Kidney (tissue), 14 donors: ENCODE measurements around the gene CCDC136. TPM values are rescaled to one million over a fixed set of nuclear protein-coding genes. Genes with fewer than 3 reads are reported as not detected.

Experiments used
- DNase-seq, 5 donors: peaks; one replicate each; pipeline ENCODE4 v3.0.0-alpha.2; 2013 to 2020
- FAIRE-seq: peaks from 2 replicates; lab custom pipeline; 2012; peaks lifted over from hg19 to GRCh38; lab: Jason Lieb, UNC
- H3K27ac ChIP-seq, 2 donors: one replicate each; pipeline ENCODE4 v1.7.0; 2013; ENCODE audit warnings: low read depth in 2 of 2, low read length in 2 of 2, inconsistent platforms in 1 of 2
- H3K27me3 ChIP-seq: one replicate; pipeline ENCODE4 v1.7.1; 2013; ENCODE audit warnings: low read length, inconsistent platforms; ENCODE audit not compliant: control insufficient read depth, insufficient read depth
- H3K36me3 ChIP-seq, 3 donors: one replicate each; pipeline versions ENCODE4 v1.7.0 to v1.7.1; 2013; ENCODE audit warnings: low read length in 3 of 3, control low read depth in 1 of 3, inconsistent platforms in 1 of 3; ENCODE audit not compliant: insufficient read depth in 3 of 3, control insufficient read depth in 2 of 3
- H3K4me1 ChIP-seq, 3 donors: one replicate each; pipeline versions ENCODE4 v1.7.0 to v1.7.1; 2013; ENCODE audit warnings: low read length in 3 of 3, inconsistent platforms in 1 of 3, low read depth in 1 of 3; ENCODE audit not compliant: control insufficient read depth in 2 of 3, insufficient read depth in 2 of 3
- H3K4me3 ChIP-seq, 3 donors: one replicate each; pipeline versions ENCODE4 v1.7.0 to v1.8.1; 2013; ENCODE audit warnings: low read length in 3 of 3, control low read depth in 1 of 3, inconsistent platforms in 1 of 3
- H3K9ac ChIP-seq, 3 donors: one replicate each; pipeline versions ENCODE4 v1.7.0 to v1.7.1; 2013; ENCODE audit warnings: low read length in 3 of 3, control low read depth in 1 of 3, inconsistent platforms in 1 of 3
- H3K9me3 ChIP-seq, 3 donors: one replicate each; pipeline versions ENCODE4 v1.7.0 to v1.7.1; 2013; ENCODE audit warnings: low read length in 3 of 3, control low read depth in 1 of 3, inconsistent platforms in 1 of 3; ENCODE audit not compliant: control insufficient read depth in 2 of 3, insufficient read depth in 1 of 3
- intact Hi-C: fragments of 100-400 bp; cut with DNase I; formaldehyde crosslinking; loops from one replicate; pipeline ENCODE4 v1.11.1; 2022
- polyA plus RNA-seq: library from polyadenylated mRNA; stranded (reverse); fragments of 350-450 nt; fragmentation: Illumina TruSeq; extraction: RNeasy Lipid Tissue Mini Kit (QIAGEN cat#74804); gene quantifications from one replicate; pipeline ENCODE4 v1.2.3, GENCODE V29; 2014; ENCODE audit warnings: low read depth, low replicate concordance; ENCODE audit not compliant: insufficient read depth
- total RNA-seq: library from RNA; stranded (reverse); fragmentation: NEBNext Ultra II Directional; extraction: Animal tissue kit (Norgen Biotek cat#: 25700); gene quantifications from one replicate; pipeline ENCODE4 v1.2.1, GENCODE V29; 2021
- TF ChIP-seq, protein P1 (sequence below): IDR thresholded peaks from 3 replicates; pipeline ENCODE4 v1.5.1; 2012; ENCODE audit warnings: mild to moderate bottlenecking, moderate library complexity, borderline replicate concordance; ENCODE audit not compliant: insufficient read depth; ENCODE audit errors: extremely low read depth
- donor health status: control.
- donor health status: control.
- donor health status: control.
- donor health status: control.
- donor health status: control.
- donor health status: DM: yes; HTN: yes; CAD: no.
- donor health status: Normal renal cell carcinoma (clear cell type).

The CCDC136 gene
- total and polyA plus RNA-seq, 2 donors from 2014 or later = 1.4 to 4.2 TPM

DNA sequence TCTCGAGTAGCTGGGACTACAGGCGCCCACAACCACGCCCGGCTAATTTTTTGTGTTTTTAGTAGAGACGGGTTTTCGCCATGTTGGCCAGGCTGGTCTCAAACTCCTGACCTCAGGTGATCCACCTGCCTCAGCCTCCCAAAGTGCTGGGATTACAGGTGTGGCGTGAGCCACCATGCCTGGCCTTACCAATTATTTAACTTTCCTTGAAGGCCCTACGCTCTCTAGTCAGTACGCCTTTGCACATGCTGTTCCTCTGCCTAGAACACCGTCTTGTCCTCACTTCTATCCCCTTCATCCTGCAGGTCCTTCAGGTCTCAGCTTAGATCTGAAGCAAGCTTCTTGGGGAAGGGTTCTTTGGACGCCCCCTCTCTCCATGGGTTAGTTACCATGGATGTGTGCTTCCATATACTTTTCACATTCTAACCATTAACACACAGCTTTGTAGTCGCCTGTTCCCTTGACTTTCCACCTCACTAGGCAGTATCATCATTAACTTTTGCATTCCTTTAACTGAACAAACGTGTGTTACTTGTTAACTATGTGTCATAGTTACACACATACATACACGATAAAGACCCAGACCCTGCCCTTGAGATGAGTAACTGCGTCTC is 70.3 kb downstream of the CCDC136 start:
- peaks cover 0 to 14% (median 0%) of the 10 kb centered on the region in 3 donors for H3K36me3 ChIP-seq
- TF ChIP-seq, protein P1, sequence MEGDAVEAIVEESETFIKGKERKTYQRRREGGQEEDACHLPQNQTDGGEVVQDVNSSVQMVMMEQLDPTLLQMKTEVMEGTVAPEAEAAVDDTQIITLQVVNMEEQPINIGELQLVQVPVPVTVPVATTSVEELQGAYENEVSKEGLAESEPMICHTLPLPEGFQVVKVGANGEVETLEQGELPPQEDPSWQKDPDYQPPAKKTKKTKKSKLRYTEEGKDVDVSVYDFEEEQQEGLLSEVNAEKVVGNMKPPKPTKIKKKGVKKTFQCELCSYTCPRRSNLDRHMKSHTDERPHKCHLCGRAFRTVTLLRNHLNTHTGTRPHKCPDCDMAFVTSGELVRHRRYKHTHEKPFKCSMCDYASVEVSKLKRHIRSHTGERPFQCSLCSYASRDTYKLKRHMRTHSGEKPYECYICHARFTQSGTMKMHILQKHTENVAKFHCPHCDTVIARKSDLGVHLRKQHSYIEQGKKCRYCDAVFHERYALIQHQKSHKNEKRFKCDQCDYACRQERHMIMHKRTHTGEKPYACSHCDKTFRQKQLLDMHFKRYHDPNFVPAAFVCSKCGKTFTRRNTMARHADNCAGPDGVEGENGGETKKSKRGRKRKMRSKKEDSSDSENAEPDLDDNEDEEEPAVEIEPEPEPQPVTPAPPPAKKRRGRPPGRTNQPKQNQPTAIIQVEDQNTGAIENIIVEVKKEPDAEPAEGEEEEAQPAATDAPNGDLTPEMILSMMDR = no peak
- no peaks in the 10 kb centered on the region for H3K27me3 ChIP-seq
- intact Hi-C loops = no loop called here
- H3K27ac ChIP-seq = peak overlapping the region; percentile 40 to 64
- H3K4me3 ChIP-seq = peak overlapping the region; percentile 74 to 99 (median 92)
- H3K9me3 ChIP-seq = no peaks in the 10 kb centered on the region
- peak overlapping the region; percentile 48 to 71 (median 54) for H3K9ac ChIP-seq
- FAIRE-seq = no peak
- no peak for DNase-seq
- peaks cover 0 to 15% (median 7%) of the 10 kb centered on the region in 3 donors for H3K4me1 ChIP-seq

- H3K9me3 ChIP-seq = no peaks in the 10 kb centered on the region
- H3K4me1 ChIP-seq = peaks cover 0 to 15% (median 7%) of the 10 kb centered on the region in 3 donors
- H3K36me3 ChIP-seq = peaks cover 0 to 16% (median 0%) of the 10 kb centered on the region in 3 donors
- peak within 1 kb of the TSS; percentile 80 to 99 (median 83) for H3K9ac ChIP-seq
- H3K4me3 ChIP-seq = peak within 1 kb of the TSS; percentile 81 to 99 (median 92)
- intact Hi-C loops = no loop called here
- DNase-seq (peak; percentile 99), FAIRE-seq (no peak)
- peak within 1 kb of the TSS; percentile 94 to 95 for H3K27ac ChIP-seq
- H3K27me3 ChIP-seq = no peaks in the 10 kb centered on the region
- TF ChIP-seq, protein P1 = no peak
Observed at GRCh38 chr7:128862571-128863432, 71.0 kb downstream of the CCDC136 start, which contains the start of gene ATP6V1F. Gene ATP6V1F, plus strand, starts transcription at chr7:128862856. Its CDS starts 49 bp downstream, at chr7:128862905.

GRCh38 chr7:128863433-128863989 is 71.7 kb downstream of the CCDC136 start:
- intact Hi-C loops = no loop called here
- H3K27ac ChIP-seq = peak overlapping the region; percentile 94 to 95
- DNase-seq = peak in 3 of 5 donors; percentile 66 to 84 (median 72)

More at GRCh38 chr7:128863433-128863989, 71.7 kb downstream of the CCDC136 start:
- Histone ChIP-seq H3K4me1 (peaks cover 0 to 17% (median 7%) of the 10 kb centered on the region in 3 donors), H3K9ac (peak overlapping the region; percentile 80 to 99 (median 83)), H3K9me3 (no peaks in the 10 kb centered on the region), H3K36me3 (peaks cover 0 to 16% (median 0%) of the 10 kb centered on the region in 3 donors), H3K27me3 (no peaks in the 10 kb centered on the region), H3K4me3 (peak overlapping the region; percentile 81 to 99 (median 92))
- FAIRE-seq = no peak
- TF ChIP-seq, protein P1 = peak; percentile 13
